K562 (cell line): ENCODE data around the gene PRDX4. TPM values are rescaled to one million over a fixed set of nuclear protein-coding genes. Genes with fewer than 3 reads are reported as not detected.

Experiments
- BRCA1 ChIP-seq, 2 experiments: fragments of 450-650 bp in 1 of 2; sonication (generic) in 1 of 2; formaldehyde crosslinking in 1 of 2; IDR thresholded peaks; 2 replicates each; pipeline versions ENCODE4 v1.5.0 to v1.6.1; 2017 to 2020; ENCODE audit warnings: mild to moderate bottlenecking in 1 of 2, missing genetic modification reagents in 1 of 2
- CXXC5 ChIP-seq: fragments of 250-450 bp; sonication (Bioruptor Pico); IDR thresholded peaks from 2 replicates; pipeline ENCODE4 v1.8.0; 2022; ENCODE audit warnings: inconsistent platforms, mild to moderate bottlenecking, moderate library complexity
- DNMT1 ChIP-seq: fragments of 450-650 bp; IDR thresholded peaks from 2 replicates; pipeline ENCODE4 v1.6.1; 2016; ENCODE audit warnings: antibody characterized with exemption, mild to moderate bottlenecking
- E2F8 ChIP-seq: fragments of 450-650 bp; IDR thresholded peaks from 2 replicates; pipeline ENCODE4 v1.7.1; 2018; ENCODE audit warnings: mild to moderate bottlenecking, low read depth; ENCODE audit not compliant: partially characterized antibody
- FOXM1 ChIP-seq, 2 experiments: fragments of 450-650 bp in 1 of 2; sonication (generic) in 1 of 2; formaldehyde crosslinking in 1 of 2; IDR thresholded peaks; 2 replicates each; pipeline versions ENCODE4 v1.6.1 to v1.9.0; 2017 to 2022; ENCODE audit warnings: low read depth in 2 of 2, mild to moderate bottlenecking in 2 of 2, missing genetic modification reagents in 1 of 2, moderate library complexity in 1 of 2
- JUND ChIP-seq, 2 experiments: IDR thresholded peaks; 2 replicates in 1 of 2; 3 replicates in 1 of 2; pipeline ENCODE4 v1.6.1; 2011; ENCODE audit warnings: borderline replicate concordance in 2 of 2, low read depth in 2 of 2, low read length in 2 of 2, improper control_type of control experiment in 1 of 2, missing biosample characterization in 1 of 2, missing genetic modification characterization in 1 of 2, missing genetic modification reagents in 1 of 2
- KAT7 ChIP-seq: sonication (generic); formaldehyde crosslinking; IDR thresholded peaks from 2 replicates; pipeline ENCODE4 v1.8.0; 2022; ENCODE audit warnings: missing genetic modification reagents, mild to moderate bottlenecking, borderline replicate concordance
- MBD2 ChIP-seq: sonication (generic); IDR thresholded peaks from 2 replicates; pipeline ENCODE4 v1.6.1; 2016; ENCODE audit warnings: low read depth, borderline replicate concordance
- NRF1 ChIP-seq, 2 experiments: fragments of 450-650 bp; IDR thresholded peaks in 1 of 2; conservative IDR thresholded peaks in 1 of 2; 2 replicates each; pipeline ENCODE4 v1.6.1; 2014; ENCODE audit warnings: mild to moderate bottlenecking in 2 of 2
- RBM39 ChIP-seq: fragments of 200-400 bp; formaldehyde crosslinking; optimal IDR thresholded peaks from 2 replicates; pipeline ENCODE3; 2018; ENCODE audit warnings: low read depth, low read length
- SIRT6 ChIP-seq: IDR thresholded peaks from one replicate; pipeline ENCODE4 v1.6.1; 2012; ENCODE audit warnings: low read depth, mild to moderate bottlenecking, control low read depth, inconsistent platforms, low read length, moderate library complexity
- SMARCE1 ChIP-seq: fragments of 450-650 bp; IDR thresholded peaks from 2 replicates; pipeline ENCODE4 v1.7.1; 2016; ENCODE audit warnings: mild to moderate bottlenecking
- TRIM24 ChIP-seq, 2 experiments: fragments of 450-650 bp; IDR thresholded peaks; 2 replicates each; pipeline ENCODE4 v1.6.1; 2016
- VEZF1 ChIP-seq: fragments of 200-800 bp; sonication (Bioruptor generic); IDR thresholded peaks from 2 replicates; pipeline ENCODE4 v1.6.1; 2017; ENCODE audit warnings: missing genetic modification characterization, missing compliant biosample characterization
- ZNF197 ChIP-seq: fragments of 200-800 bp; sonication (Bioruptor generic); IDR thresholded peaks from 2 replicates; pipeline ENCODE4 v1.6.1; 2016; ENCODE audit warnings: low read depth, missing genetic modification characterization, missing compliant biosample characterization
- ZNF354B ChIP-seq: fragments of 250-450 bp; sonication (Bioruptor Pico); IDR thresholded peaks from 2 replicates; pipeline ENCODE4 v1.4.0; 2020
- ZNF445 ChIP-seq: fragments of 250-450 bp; sonication (Bioruptor Pico); IDR thresholded peaks from 2 replicates; pipeline ENCODE4 v1.4.0; 2020; ENCODE audit warnings: low read depth, mild to moderate bottlenecking, moderate library complexity
- ZNF644 ChIP-seq: fragments of 200-800 bp; sonication (Bioruptor generic); IDR thresholded peaks from 2 replicates; pipeline ENCODE4 v1.6.1; 2016; ENCODE audit warnings: low read depth, missing genetic modification characterization, missing compliant biosample characterization
- polyA plus RNA-seq, 8 experiments: library from polyadenylated mRNA; depleted of rRNA in 4 of 8; stranded (reverse) in 5 of 8; unstranded in 3 of 8; fragments of >200 nt; fragmentation: Nextera tagmentation in 2 of 8; fragmentation: Illumina TruSeq in 1 of 8; extraction: Ambion mirVana in 2 of 8; extraction: Trizol in 1 of 8; gene quantifications; 2 replicates each; pipeline versions ENCODE4 v1.2.1 to v1.2.3, GENCODE V29; 2011 to 2014; ENCODE audit warnings: inconsistent platforms in 1 of 8, missing spikeins in 1 of 8
- total RNA-seq, 7 experiments: library from RNA; depleted of rRNA in 6 of 7; stranded (reverse); fragments of >200 nt in 6 of 7; fragmentation: Illumina TruSeq in 2 of 7; extraction: Trizol in 2 of 7; gene quantifications; 2 replicates each; pipeline versions ENCODE4 v1.2.1 to v1.2.3, GENCODE V29; 2011 to 2021; ENCODE audit warnings: low replicate concordance in 1 of 7

PRDX4 gene
- total and polyA plus RNA-seq, 9 of the 15 experiments (the other 6 are each of a cell fraction or from before 2014, with no cell fraction given) = 28.6 to 253 (median 153) TPM

DNA sequence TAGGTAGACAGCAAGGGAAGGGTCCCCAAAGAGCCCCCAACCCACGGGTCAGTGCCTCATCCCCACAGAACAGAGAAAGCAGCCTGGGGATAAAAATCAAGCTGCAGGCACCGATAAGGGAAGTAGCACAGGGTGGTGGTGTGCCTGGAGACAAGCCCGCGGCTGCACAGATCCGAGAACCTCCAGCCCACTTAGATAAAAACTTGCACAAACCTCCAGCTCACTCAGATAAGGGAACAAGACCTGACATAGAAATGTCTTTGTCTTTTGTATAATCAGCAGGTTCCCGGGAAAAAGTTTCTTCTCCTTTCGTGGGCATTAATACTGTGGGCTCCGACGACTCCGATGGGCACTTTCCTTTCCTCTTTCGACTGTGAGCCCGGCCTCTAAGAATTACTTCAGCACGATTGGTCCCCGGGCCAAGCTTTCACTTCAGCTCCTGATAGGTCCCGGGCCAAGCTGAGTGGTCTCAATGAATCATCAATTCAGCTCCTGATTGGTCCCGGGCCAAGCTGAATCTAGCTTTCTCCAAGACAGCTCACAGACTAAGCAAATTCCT, 32.4 kb downstream of the PRDX4 start (continued):
- TF ChIP-seq KAT7 (no peak), ZNF197 (CRISPR knock-in tag) (0 out of 2 replicates have a peak, but pooled peaks have one; percentile 48), E2F8 (peak; percentile 55), TRIM24 (IDR thresholded peaks at IDR 0.05) (peak; percentile 78 to 82), ZNF644 (tag) (0 out of 2 replicates have a peak, but pooled peaks have one; percentile 62), BRCA1 (IDR thresholded peaks at IDR 0.05) (no peak), BRCA1 (CRISPR knock-in tag; IDR thresholded peaks at IDR 0.05) (no peak), VEZF1 (peak; percentile 63), ZNF445 (CRISPR knock-in tag) (no peak), SIRT6 (no peak), JUND (IDR thresholded peaks at IDR 0.05; ENCODE audit: borderline replicate concordance, low read depth, low read length) (no peak), JUND (tag; IDR thresholded peaks at IDR 0.05; ENCODE audit: borderline replicate concordance, low read depth, low read length) (peak; percentile 18; the same call in 1 of the 3 replicates), FOXM1 (IDR thresholded peaks at IDR 0.05; ENCODE audit: low read depth) (peak; percentile 80), FOXM1 (CRISPR knock-in tag; IDR thresholded peaks at IDR 0.05; ENCODE audit: low read depth) (no peak), CXXC5 (CRISPR knock-in tag) (peak; percentile 51), MBD2 (peak; percentile 36; the same call in 1 of the 2 replicates), ZNF354B (CRISPR knock-in tag) (no peak), NRF1 (conservative IDR thresholded peaks at IDR 0.05 in 1 of 2, IDR thresholded peaks at IDR 0.05 in 1 of 2) (peak in 1 of 2 experiments; percentile 30; a peak in 1 of 4 replicates), RBM39 (no peak), DNMT1 (no peak), SMARCE1 (peak; percentile 88)
